IMR-90 (cell line): ENCODE measurements around the gene CELSR1.

ENCODE experiments used
- BHLHE40 ChIP-seq: fragments of 150-350 bp; IDR thresholded peaks from 2 replicates; pipeline ENCODE4 v1.6.1; 2016; ENCODE audit warnings: mild to moderate bottlenecking, low read depth, low read length
- CEBPB ChIP-seq: IDR thresholded peaks from 2 replicates; pipeline ENCODE4 v1.6.1; 2012; ENCODE audit warnings: low read depth, low read length, improper control_type of control experiment
- CHD1 ChIP-seq: IDR thresholded peaks from 2 replicates; pipeline ENCODE4 v1.6.1; 2012; ENCODE audit warnings: low read depth, low read length, improper control_type of control experiment
- CTCF ChIP-seq: conservative IDR thresholded peaks from 2 replicates; pipeline ENCODE4 v1.5.1; 2012; ENCODE audit warnings: mild to moderate bottlenecking, low read depth, low read length, improper control_type of control experiment
- ELK1 ChIP-seq: fragments of 150-350 bp; IDR thresholded peaks from 2 replicates; pipeline ENCODE4 v1.6.1; 2016; ENCODE audit warnings: low read depth, mild to moderate bottlenecking, low read length, moderate library complexity, borderline replicate concordance
- MAFK ChIP-seq: IDR thresholded peaks from 2 replicates; pipeline ENCODE4 v1.6.1; 2012; ENCODE audit warnings: low read depth, low read length, improper control_type of control experiment
- MXI1 ChIP-seq: IDR thresholded peaks from 2 replicates; pipeline ENCODE4 v1.6.1; 2012; ENCODE audit warnings: low read depth, mild to moderate bottlenecking, low read length, moderate library complexity, borderline replicate concordance
- NFE2L2 ChIP-seq: fragments of 150-350 bp; IDR thresholded peaks from 2 replicates; pipeline ENCODE4 v1.6.1; 2016; ENCODE audit warnings: low read depth, mild to moderate bottlenecking, low read length
- POLR2A ChIP-seq: IDR thresholded peaks from 2 replicates; pipeline ENCODE4 v1.6.1; 2012; ENCODE audit warnings: mild to moderate bottlenecking, low read depth, low read length
- RAD21 ChIP-seq: IDR thresholded peaks from 2 replicates; pipeline ENCODE4 v1.6.1; 2012; ENCODE audit warnings: low read length, improper control_type of control experiment
- RCOR1 ChIP-seq: IDR thresholded peaks from 2 replicates; pipeline ENCODE4 v1.6.1; 2012; ENCODE audit warnings: mild to moderate bottlenecking, low read length, improper control_type of control experiment; ENCODE audit not compliant: insufficient replicate concordance
- RFX5 ChIP-seq: IDR thresholded peaks from 2 replicates; pipeline ENCODE4 v1.8.0; 2012; ENCODE audit warnings: low read depth, mild to moderate bottlenecking, low read length, moderate library complexity
- SMC3 ChIP-seq: fragments of 150-350 bp; IDR thresholded peaks from 2 replicates; pipeline ENCODE4 v1.6.1; 2016; ENCODE audit warnings: low read depth, mild to moderate bottlenecking, antibody characterized with exemption, low read length, moderate library complexity
- USF2 ChIP-seq: fragments of 150-350 bp; IDR thresholded peaks from 2 replicates; pipeline ENCODE4 v1.6.1; 2017; ENCODE audit warnings: mild to moderate bottlenecking, antibody characterized with exemption, low read length, low read depth

GRCh38 chr22:46378426-46379065, 158.9 kb downstream of the CELSR1 start:
- TF ChIP-seq USF2 (no peak), MAFK (no peak), CEBPB (no peak), CTCF (no peak), NFE2L2 (no peak), ELK1 (no peak), RAD21 (no peak), POLR2A (no peak), SMC3 (no peak), CHD1 (no peak), RFX5 (no peak), BHLHE40 (no peak), MXI1 (no peak), RCOR1 (no peak)
